Measurements from ENCODE around the gene AGBL5.

The AGBL5 gene

DNA sequence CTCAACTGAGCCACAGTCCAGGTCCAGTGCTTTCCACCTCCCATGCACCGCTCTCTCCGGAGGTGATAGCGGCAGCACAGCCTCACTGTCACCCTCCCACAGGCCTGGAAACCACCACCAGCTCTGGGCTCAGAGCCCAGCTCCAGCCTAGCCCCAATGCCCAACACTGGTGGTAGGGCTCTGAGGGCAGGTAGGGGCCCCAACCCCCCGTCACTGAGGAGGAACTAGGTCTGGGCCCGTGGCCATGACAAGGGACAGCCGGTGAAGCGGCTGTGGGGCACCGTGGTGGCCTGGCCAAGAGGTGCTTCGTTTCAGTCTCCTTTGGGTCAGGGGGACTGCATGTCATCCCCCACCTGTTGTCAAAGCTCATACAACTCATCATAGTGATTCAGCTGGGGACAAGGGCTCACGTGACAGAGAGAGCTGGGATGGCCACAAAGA, 24.2 kb upstream of the AGBL5 start:
- H3K36me3 ChIP-seq (ENCODE audit: insufficient read depth, low read length) = no peaks in the 10 kb centered on the region
- DNase-seq (ENCODE audit: low read depth, low spot score) = no peak
- H3K4me3 ChIP-seq = no peak overlapping the region

GRCh38 chr2:27029051-27029450, 22.4 kb upstream of the AGBL5 start:
- no peak overlapping the region for H3K27ac ChIP-seq
- H3K36me3 ChIP-seq (ENCODE audit: insufficient read depth, low read length) = no peaks in the 10 kb centered on the region
- H3K4me3 ChIP-seq = no peak overlapping the region
- DNase-seq (ENCODE audit: low read depth, low spot score) = no peak
- no peak for TF ChIP-seq EZH2 (IDR thresholded peaks at IDR 0.05)
- no peak for TF ChIP-seq FOXP2 (optimal IDR thresholded peaks at IDR 0.05; ENCODE audit: control extremely low read depth, extremely low read length, insufficient read depth)
- TF ChIP-seq POLR2AphosphoS5 (IDR thresholded peaks at IDR 0.05; ENCODE audit: borderline replicate concordance, low read depth, low read length) = no peak
- no peak overlapping the region for H3K9ac ChIP-seq (ENCODE audit: insufficient read length)
- H3K9me3 ChIP-seq (ENCODE audit: low read depth, low read length) = no peaks in the 10 kb centered on the region

More for the DNA sequence above, 24.2 kb upstream of the AGBL5 start:
- H3K9me3 ChIP-seq (ENCODE audit: low read depth, low read length) = no peaks in the 10 kb centered on the region
- H3K9ac ChIP-seq (ENCODE audit: insufficient read length) = no peak overlapping the region
- no peak for TF ChIP-seq FOXP2 (optimal IDR thresholded peaks at IDR 0.05; ENCODE audit: control extremely low read depth, extremely low read length, insufficient read depth)
- TF ChIP-seq EZH2 (IDR thresholded peaks at IDR 0.05) = no peak
- TF ChIP-seq POLR2AphosphoS5 (IDR thresholded peaks at IDR 0.05; ENCODE audit: borderline replicate concordance, low read depth, low read length) = no peak
- no peak overlapping the region for H3K27ac ChIP-seq

DNA sequence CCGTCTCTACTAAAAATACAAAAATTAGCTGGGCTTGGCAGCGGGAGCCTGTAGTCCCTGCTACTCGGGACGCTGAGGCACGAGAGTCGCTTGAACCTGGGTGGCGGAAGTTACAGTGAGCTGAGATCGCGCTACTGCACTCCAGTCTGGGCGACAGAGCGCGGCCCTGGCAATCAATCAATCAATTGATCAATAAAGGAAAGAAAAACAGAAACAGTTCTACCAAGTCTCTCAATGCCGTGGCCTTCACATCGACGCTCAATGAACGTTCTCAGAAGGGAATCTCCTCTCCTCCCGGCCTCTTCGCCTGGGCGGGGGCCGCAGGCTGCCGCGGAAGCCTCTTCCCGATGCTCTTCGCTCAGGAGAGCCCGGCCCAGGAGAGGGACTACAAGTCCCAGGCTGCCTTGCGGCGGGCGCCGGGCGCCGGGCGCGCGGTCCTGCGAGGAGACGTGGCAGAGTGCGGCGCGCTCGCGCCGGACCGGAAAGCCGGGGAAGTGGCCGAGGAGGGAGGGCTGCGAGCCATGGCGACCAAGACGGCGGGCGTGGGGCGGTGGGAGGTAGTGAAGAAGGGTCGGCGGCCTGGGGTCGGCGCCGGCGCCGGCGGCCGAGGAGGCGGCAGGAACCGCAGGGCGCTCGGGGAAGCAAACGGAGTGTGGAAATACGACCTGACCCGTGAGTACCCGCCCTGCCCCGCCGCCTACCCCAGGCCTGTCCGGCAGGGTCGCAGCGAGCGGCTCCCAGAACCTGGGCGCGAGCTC, 18.8 kb upstream of the AGBL5 start, which contains the start of gene TMEM214:
Gene TMEM214, plus strand, starts transcription at position 471 of the 758 bp plus-strand sequence. Its CDS starts 51 bp downstream, at position 522.
- no peak for DNase-seq (ENCODE audit: low read depth, low spot score)
- TF ChIP-seq FOXP2 (optimal IDR thresholded peaks at IDR 0.05; ENCODE audit: control extremely low read depth, extremely low read length, insufficient read depth) = no peak
- TF ChIP-seq POLR2AphosphoS5 (IDR thresholded peaks at IDR 0.05; ENCODE audit: borderline replicate concordance, low read depth, low read length) = peak; percentile 81; the same call in 1 of the 2 replicates
- Histone ChIP-seq H3K27ac (no peak within 1 kb of the TSS), H3K9ac (ENCODE audit: insufficient read length) (peak within 1 kb of the TSS; percentile 90), H3K4me3 (peak within 1 kb of the TSS; percentile 93), H3K9me3 (ENCODE audit: low read depth, low read length) (no peaks in the 10 kb centered on the region), H3K36me3 (ENCODE audit: insufficient read depth, low read length) (peaks cover 28% of the 10 kb centered on the region; the same call in 1 of the 2 replicates)

DNA sequence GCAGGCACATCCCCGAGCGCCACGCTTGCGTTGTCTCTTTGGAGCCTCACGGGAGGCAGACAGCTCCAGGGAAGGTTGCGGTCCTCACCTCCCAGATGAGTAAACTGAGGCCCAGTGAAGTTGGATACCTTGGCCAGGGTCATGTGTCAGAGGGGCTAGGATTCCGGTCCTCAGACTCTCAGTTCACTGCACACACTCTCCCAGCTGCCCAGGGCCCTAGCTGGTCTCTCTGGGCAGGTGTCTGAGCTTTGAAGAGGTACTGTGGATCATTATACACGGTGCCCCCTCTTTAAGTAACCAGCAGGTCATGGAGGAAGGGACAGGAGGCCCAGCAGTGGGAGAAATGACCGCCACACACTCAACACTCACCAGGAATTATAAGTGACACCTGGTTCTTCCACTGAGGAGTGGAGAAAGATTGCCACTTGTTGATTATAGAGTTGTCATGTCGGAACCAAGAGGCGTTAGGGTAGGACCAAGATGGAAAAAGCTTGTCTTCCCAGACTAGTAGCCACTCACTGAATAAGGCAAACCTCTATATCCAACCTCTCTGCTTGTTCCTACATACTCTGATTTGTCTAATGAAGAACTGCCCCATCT, 18.1 kb upstream of the AGBL5 start:
- H3K4me3 ChIP-seq = peak overlapping the region; percentile 93
- DNase-seq (ENCODE audit: low read depth, low spot score) = no peak
- TF ChIP-seq EZH2 (IDR thresholded peaks at IDR 0.05) (no peak), FOXP2 (optimal IDR thresholded peaks at IDR 0.05; ENCODE audit: control extremely low read depth, extremely low read length, insufficient read depth) (no peak), POLR2AphosphoS5 (IDR thresholded peaks at IDR 0.05; ENCODE audit: borderline replicate concordance, low read depth, low read length) (no peak)
- H3K27ac ChIP-seq = no peak overlapping the region
- peaks cover 35% of the 10 kb centered on the region; the same call in 1 of the 2 replicates for H3K36me3 ChIP-seq (ENCODE audit: insufficient read depth, low read length)
- no peaks in the 10 kb centered on the region for H3K9me3 ChIP-seq (ENCODE audit: low read depth, low read length)
- peak overlapping the region; percentile 90 for H3K9ac ChIP-seq (ENCODE audit: insufficient read length)

GRCh38 chr2:27038012-27038411, 13.5 kb upstream of the AGBL5 start:
- Histone ChIP-seq H3K9ac (ENCODE audit: insufficient read length) (no peak overlapping the region), H3K27ac (no peak overlapping the region), H3K4me3 (no peak overlapping the region), H3K36me3 (ENCODE audit: insufficient read depth, low read length) (peaks cover 70% of the 10 kb centered on the region), H3K9me3 (ENCODE audit: low read depth, low read length) (no peaks in the 10 kb centered on the region)
- no peak for DNase-seq (ENCODE audit: low read depth, low spot score)
- TF ChIP-seq EZH2 (IDR thresholded peaks at IDR 0.05) (no peak), POLR2AphosphoS5 (IDR thresholded peaks at IDR 0.05; ENCODE audit: borderline replicate concordance, low read depth, low read length) (no peak), FOXP2 (optimal IDR thresholded peaks at IDR 0.05; ENCODE audit: control extremely low read depth, extremely low read length, insufficient read depth) (no peak)

GRCh38 chr2:27038631-27039339, 12.7 kb upstream of the AGBL5 start:
- Histone ChIP-seq H3K27ac (no peak overlapping the region), H3K4me3 (no peak overlapping the region), H3K9me3 (ENCODE audit: low read depth, low read length) (no peaks in the 10 kb centered on the region), H3K9ac (ENCODE audit: insufficient read length) (no peak overlapping the region), H3K36me3 (ENCODE audit: insufficient read depth, low read length) (peaks cover 70% of the 10 kb centered on the region)
- no peak for TF ChIP-seq POLR2AphosphoS5 (IDR thresholded peaks at IDR 0.05; ENCODE audit: borderline replicate concordance, low read depth, low read length)
- no peak for TF ChIP-seq EZH2 (IDR thresholded peaks at IDR 0.05)
- no peak for TF ChIP-seq FOXP2 (optimal IDR thresholded peaks at IDR 0.05; ENCODE audit: control extremely low read depth, extremely low read length, insufficient read depth)
- DNase-seq (ENCODE audit: low read depth, low spot score) = no peak

- Histone ChIP-seq H3K4me3 (no peak overlapping the region), H3K9ac (ENCODE audit: insufficient read length) (no peak overlapping the region), H3K9me3 (ENCODE audit: low read depth, low read length) (no peaks in the 10 kb centered on the region), H3K27ac (no peak overlapping the region), H3K36me3 (ENCODE audit: insufficient read depth, low read length) (peaks cover 70% of the 10 kb centered on the region)
- no peak for DNase-seq (ENCODE audit: low read depth, low spot score)
- TF ChIP-seq FOXP2 (optimal IDR thresholded peaks at IDR 0.05; ENCODE audit: control extremely low read depth, extremely low read length, insufficient read depth) = no peak
- no peak for TF ChIP-seq POLR2AphosphoS5 (IDR thresholded peaks at IDR 0.05; ENCODE audit: borderline replicate concordance, low read depth, low read length)
- TF ChIP-seq EZH2 (IDR thresholded peaks at IDR 0.05) = no peak
These were observed 12.0 kb upstream of the AGBL5 start for GRCh38 chr2:27039426-27039825.

DNA sequence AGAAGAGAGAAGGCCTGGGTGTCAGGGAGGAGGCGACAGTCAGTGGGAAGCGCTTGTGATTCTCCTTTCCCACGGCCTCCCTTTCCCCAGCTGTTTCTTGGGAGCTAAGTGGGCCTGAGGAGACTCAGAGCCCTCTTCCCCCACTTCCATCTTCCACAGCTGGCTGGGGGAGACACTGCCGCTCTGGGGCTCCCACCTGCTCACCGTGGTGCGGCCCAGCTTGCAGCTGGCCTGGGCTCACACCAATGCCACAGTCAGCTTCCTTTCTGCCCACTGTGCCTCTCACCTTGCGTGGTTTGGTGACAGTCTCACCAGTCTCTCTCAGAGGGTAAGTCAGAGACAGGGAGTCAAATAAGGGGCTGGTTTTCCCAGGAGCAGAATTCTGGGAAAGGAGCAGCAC, 11.6 kb upstream of the AGBL5 start:
- no peak for TF ChIP-seq FOXP2 (optimal IDR thresholded peaks at IDR 0.05; ENCODE audit: control extremely low read depth, extremely low read length, insufficient read depth)
- no peak for TF ChIP-seq POLR2AphosphoS5 (IDR thresholded peaks at IDR 0.05; ENCODE audit: borderline replicate concordance, low read depth, low read length)
- no peak for TF ChIP-seq EZH2 (IDR thresholded peaks at IDR 0.05)
- Histone ChIP-seq H3K4me3 (no peak overlapping the region), H3K9me3 (ENCODE audit: low read depth, low read length) (no peaks in the 10 kb centered on the region), H3K9ac (ENCODE audit: insufficient read length) (no peak overlapping the region), H3K27ac (no peak overlapping the region), H3K36me3 (ENCODE audit: insufficient read depth, low read length) (peaks cover 70% of the 10 kb centered on the region)
- no peak for DNase-seq (ENCODE audit: low read depth, low spot score)

All from SK-N-MC (cell line).